ENCODE results near the gene TOE1.

DNA sequence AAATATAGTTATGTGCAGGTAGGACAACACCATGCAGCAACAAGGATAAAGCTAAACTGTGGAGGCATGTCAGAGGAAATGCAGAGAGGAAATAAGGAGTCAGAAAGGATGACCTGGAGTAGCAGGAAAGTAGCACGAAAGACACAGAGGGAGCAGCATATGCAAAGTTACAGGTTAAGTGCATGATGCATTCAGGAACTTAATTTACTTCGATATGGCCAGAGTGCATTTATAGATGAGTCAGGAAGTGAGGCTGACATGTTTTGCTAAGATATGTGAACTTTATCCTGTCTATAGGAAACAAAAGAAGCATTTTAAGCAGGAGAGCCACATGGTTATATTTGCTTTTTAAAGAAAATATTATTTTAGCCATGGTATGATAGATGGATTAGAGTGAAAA is 15.7 kb downstream of the TOE1 start:
- TF ChIP-seq, protein P1, sequence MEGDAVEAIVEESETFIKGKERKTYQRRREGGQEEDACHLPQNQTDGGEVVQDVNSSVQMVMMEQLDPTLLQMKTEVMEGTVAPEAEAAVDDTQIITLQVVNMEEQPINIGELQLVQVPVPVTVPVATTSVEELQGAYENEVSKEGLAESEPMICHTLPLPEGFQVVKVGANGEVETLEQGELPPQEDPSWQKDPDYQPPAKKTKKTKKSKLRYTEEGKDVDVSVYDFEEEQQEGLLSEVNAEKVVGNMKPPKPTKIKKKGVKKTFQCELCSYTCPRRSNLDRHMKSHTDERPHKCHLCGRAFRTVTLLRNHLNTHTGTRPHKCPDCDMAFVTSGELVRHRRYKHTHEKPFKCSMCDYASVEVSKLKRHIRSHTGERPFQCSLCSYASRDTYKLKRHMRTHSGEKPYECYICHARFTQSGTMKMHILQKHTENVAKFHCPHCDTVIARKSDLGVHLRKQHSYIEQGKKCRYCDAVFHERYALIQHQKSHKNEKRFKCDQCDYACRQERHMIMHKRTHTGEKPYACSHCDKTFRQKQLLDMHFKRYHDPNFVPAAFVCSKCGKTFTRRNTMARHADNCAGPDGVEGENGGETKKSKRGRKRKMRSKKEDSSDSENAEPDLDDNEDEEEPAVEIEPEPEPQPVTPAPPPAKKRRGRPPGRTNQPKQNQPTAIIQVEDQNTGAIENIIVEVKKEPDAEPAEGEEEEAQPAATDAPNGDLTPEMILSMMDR (IDR thresholded peaks at IDR 0.05), result no peak
- no peak for TF ChIP-seq POLR2A (IDR thresholded peaks at IDR 0.05)

Data from body of pancreas (tissue), 4 donors.